A549 treated with CORT108297 at 1 μM for 4 hours (cell line): ENCODE results near the gene CFHR5. TPM values are rescaled to one million over a fixed set of nuclear protein-coding genes. Genes with fewer than 3 reads are reported as not detected.

ENCODE experiments used
- total RNA-seq: library from RNA; stranded (reverse); fragments of 200-300 nt; extraction: Qiagen RNA extraction; gene quantifications from 5 replicates; pipeline ENCODE4 v1.2.3, GENCODE V29; 2022

CFHR5 gene
- not detected in 5 replicates for total RNA-seq

DNA sequence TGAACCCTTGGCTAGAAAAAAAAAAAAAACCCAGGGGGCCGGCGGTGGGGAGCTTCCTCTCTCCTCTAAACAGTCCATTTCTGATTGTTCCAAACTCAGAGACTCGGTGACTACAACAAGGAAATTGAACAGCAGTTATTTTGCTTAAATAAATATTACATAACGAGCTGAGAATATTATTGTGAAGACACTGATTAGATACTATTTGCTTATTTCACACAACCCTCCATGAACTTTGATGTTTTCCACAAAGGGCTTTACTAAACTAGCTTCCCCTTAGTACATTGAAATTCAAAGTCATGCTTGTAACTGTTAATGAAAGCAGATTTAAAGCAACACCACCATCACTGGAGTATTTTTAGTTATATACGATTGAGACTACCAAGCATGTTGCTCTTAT, at the start of gene CFHR5:
Gene CFHR5 (plus strand): TSS at position 279 of the 400 bp plus-strand sequence. CDS start 109 bp downstream, at position 388.

DNA sequence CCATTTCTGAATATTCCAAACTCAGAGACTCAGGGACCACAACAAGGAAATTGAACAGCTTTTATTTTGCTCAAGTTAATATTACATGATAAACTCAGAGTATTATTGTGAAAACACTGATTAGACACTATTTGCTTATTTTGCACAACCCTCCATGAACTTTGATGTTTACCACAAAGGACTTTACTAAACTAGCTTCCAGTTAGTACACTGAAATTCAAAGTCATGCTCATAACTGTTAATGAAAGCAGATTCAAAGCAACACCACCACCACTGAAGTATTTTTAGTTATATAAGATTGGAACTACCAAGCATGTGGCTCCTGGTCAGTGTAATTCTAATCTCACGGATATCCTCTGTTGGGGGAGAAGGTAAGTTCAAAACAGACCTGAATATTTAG, 33.8 kb upstream of the CFHR5 start, which contains the start of gene CFHR2:
Gene CFHR2 (plus strand): TSS at position 171 of the 400 bp plus-strand sequence. CDS start 143 bp downstream, at position 314.

Other genes starting within 250 kb of the CFHR5 start
- gene CFHR3, start 202.7 kb upstream of the CFHR5 start, total RNA-seq, result 0.10 to 0.24 TPM (median 0.21 TPM) in 5 replicates
- 0.20 to 0.27 TPM in 2 of 5 replicates, not detected in the others for gene CFHR1, start 157.8 kb upstream of the CFHR5 start, total RNA-seq
- gene CFHR4, start 89.5 kb upstream of the CFHR5 start, total RNA-seq, result not detected in 5 replicates
- gene CFHR2, start 33.8 kb upstream of the CFHR5 start, total RNA-seq, result not detected in 5 replicates
- 0.05 to 0.08 TPM (median 0.06 TPM) in 4 of 5 replicates, not detected in the other for gene F13B, start 89.7 kb downstream of the CFHR5 start, total RNA-seq
- 20.6 to 24.0 TPM (median 22.6 TPM) in 5 replicates for gene ASPM, start 169.1 kb downstream of the CFHR5 start, total RNA-seq
- 2.2 to 3.8 TPM (median 3.2 TPM) in 5 replicates for gene ZBTB41, start 223.7 kb downstream of the CFHR5 start, total RNA-seq